Left lung (tissue), 10 donors: Measurements from ENCODE around the gene GNB1L. TPM values are rescaled to one million over a fixed set of nuclear protein-coding genes. Genes with fewer than 3 reads are reported as not detected.
"Not testable (repeated sequence)": the region's sequence is repeated elsewhere in the genome, so short reads cannot be mapped to it uniquely, and the experiment has no call there.

Source experiments
- ATAC-seq: fragments of 200-7000 bp; cut with Tn5 transposase; one replicate; pipeline ENCODE4 v1.9.1; 2020; ENCODE audit warnings: moderate library complexity
- DNase-seq, 4 donors: peaks; one replicate each; pipeline ENCODE4 v3.0.0-alpha.2; 2013 to 2020
- H3K27ac ChIP-seq, 2 donors: fragments of 200-600 bp; sonication (generic) in 1 of 2; one replicate each; pipeline versions ENCODE4 v1.5.0 to v1.8.0; 2020 to 2021
- H3K27me3 ChIP-seq, 2 donors: fragments of 200-600 bp; sonication (generic) in 1 of 2; one replicate each; pipeline versions ENCODE4 v1.5.0 to v1.8.0; 2020 to 2021
- H3K36me3 ChIP-seq, 2 donors: fragments of 200-600 bp; sonication (generic) in 1 of 2; one replicate each; pipeline versions ENCODE4 v1.5.0 to v1.8.0; 2020 to 2021
- H3K4me1 ChIP-seq, 2 donors: fragments of 200-600 bp; one replicate each; pipeline ENCODE4 v1.8.0; 2021
- H3K4me3 ChIP-seq, 2 donors: fragments of 200-600 bp; sonication (generic) in 1 of 2; one replicate each; pipeline versions ENCODE4 v1.5.0 to v1.8.0; 2020 to 2021; ENCODE audit warnings: mild to moderate bottlenecking in 1 of 2
- H3K9me3 ChIP-seq, 2 donors: fragments of 200-600 bp; sonication (generic) in 1 of 2; one replicate each; pipeline versions ENCODE4 v1.5.0 to v1.8.0; 2020 to 2021
- intact Hi-C, 2 donors: fragments of 100-400 bp; cut with DNase I; formaldehyde crosslinking; loops; one replicate each; pipeline versions ENCODE4 v1.11.2 to v1.14.2; 2022
- polyA plus RNA-seq, 6 donors: library from polyadenylated mRNA; unstranded; fragments of 120-200 nt; gene quantifications; one replicate each; pipeline ENCODE4 v1.2.1, GENCODE V29; 2013; ENCODE audit not compliant: insufficient read length in 6 of 6
- total RNA-seq, 2 donors: library from RNA; stranded (reverse); fragmentation: NEBNext Ultra II Directional; extraction: Animal tissue kit (Norgen Biotek cat#: 25700); gene quantifications; one replicate each; pipeline ENCODE4 v1.2.1, GENCODE V29; 2021
- TF ChIP-seq, protein P1 (sequence below), 2 donors: fragments of 200-600 bp; sonication (generic) in 1 of 2; IDR thresholded peaks; one replicate each; pipeline versions ENCODE4 v1.5.0 to v1.8.0; 2021; ENCODE audit warnings: antibody characterized with exemption in 2 of 2
- donor health status: DM: no; HTN: yes; CAD: no.
- donor health status: DM: no; HTN: no; CAD: no.

The GNB1L gene
- total and polyA plus RNA-seq, 8 donors: 4.3 to 7.9 (median 5.5) TPM

DNA sequence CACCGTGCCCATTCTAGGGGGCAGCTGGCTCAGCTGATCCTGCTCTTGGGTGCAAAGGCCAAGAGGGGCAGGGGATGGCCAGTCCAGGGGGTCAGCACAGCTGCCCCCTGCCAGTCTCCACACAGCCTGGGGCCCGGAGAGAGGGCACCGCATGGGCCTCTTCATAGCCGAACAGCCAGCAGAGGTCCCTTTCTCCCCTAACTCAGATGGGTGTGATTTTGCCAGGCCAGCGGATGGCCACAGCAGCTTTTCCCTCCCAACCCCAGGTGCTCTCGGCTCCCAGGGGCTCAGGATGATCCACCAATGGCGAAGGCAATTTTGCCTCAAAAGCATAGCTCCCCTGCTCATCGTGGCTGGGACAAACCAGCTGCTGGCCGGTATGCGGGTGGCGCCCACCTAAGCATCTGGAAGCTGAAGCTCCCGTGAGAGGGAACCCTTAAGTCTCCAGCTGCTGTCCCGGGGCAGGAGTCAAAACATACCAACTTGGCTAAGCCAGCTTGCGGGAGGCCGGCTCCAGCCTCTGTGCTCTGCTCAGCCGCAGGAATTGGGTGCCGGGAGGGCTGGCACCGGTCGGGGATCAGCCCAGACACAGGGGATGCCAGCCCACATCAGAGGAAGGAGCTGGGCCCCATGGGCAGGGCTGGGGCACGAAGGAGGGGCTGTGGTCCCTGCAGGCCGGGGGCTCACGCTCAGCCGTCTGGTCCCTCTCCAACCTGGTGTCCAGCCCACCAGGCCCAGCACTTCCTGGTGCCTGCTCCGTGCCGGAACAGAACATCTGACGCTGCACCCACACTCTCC lies 30.5 kb upstream of the GNB1L start:
- Histone ChIP-seq H3K4me3 (no peak overlapping the region), H3K4me1 (peaks cover 13 to 43% of the 10 kb centered on the region in 2 donors), H3K36me3 (peaks cover 0 to 9% of the 10 kb centered on the region in 2 donors), H3K27me3 (no peaks in the 10 kb centered on the region), H3K9me3 (no peaks in the 10 kb centered on the region), H3K27ac (no peak overlapping the region)
- DNase-seq: peak in 1 of 4 donors; percentile 71
- TF ChIP-seq, protein P1, sequence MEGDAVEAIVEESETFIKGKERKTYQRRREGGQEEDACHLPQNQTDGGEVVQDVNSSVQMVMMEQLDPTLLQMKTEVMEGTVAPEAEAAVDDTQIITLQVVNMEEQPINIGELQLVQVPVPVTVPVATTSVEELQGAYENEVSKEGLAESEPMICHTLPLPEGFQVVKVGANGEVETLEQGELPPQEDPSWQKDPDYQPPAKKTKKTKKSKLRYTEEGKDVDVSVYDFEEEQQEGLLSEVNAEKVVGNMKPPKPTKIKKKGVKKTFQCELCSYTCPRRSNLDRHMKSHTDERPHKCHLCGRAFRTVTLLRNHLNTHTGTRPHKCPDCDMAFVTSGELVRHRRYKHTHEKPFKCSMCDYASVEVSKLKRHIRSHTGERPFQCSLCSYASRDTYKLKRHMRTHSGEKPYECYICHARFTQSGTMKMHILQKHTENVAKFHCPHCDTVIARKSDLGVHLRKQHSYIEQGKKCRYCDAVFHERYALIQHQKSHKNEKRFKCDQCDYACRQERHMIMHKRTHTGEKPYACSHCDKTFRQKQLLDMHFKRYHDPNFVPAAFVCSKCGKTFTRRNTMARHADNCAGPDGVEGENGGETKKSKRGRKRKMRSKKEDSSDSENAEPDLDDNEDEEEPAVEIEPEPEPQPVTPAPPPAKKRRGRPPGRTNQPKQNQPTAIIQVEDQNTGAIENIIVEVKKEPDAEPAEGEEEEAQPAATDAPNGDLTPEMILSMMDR (IDR thresholded peaks at IDR 0.05): no peak
- ATAC-seq: no peak
- intact Hi-C loops: no loop called here

GRCh38 chr22:19884161-19884953 lies 29.7 kb upstream of the GNB1L start:
- ATAC-seq (no peak), DNase-seq (peak in 2 of 4 donors; percentile 16 to 50)
- Histone ChIP-seq H3K27me3 (no peaks in the 10 kb centered on the region), H3K4me1 (peaks cover 13 to 46% of the 10 kb centered on the region in 2 donors), H3K9me3 (no peaks in the 10 kb centered on the region), H3K4me3 (no peak overlapping the region), H3K36me3 (peaks cover 0 to 9% of the 10 kb centered on the region in 2 donors), H3K27ac (no peak overlapping the region)
- TF ChIP-seq, protein P1 (IDR thresholded peaks at IDR 0.05): no peak
- intact Hi-C loops: no loop called here

DNA sequence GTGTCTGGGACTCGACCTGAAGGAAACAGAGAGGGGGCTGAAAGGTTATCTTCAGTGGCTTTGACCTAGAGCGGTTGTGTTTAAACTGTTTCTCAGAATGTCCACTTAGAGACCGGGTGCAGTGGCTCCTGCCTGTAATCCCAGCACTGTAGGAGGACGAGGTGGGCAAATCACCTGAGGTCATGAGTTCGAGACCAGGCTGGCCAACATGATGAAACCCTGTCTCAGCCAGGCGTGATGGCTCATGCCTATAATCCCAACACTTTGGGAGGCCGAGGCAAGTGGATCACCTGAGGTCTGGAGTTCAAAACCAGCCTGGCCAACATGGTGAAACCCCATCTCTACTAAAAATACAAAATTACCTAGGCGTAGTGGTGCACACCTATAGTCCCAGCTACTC lies 28.8 kb upstream of the GNB1L start:
- H3K9me3 ChIP-seq, intact Hi-C loops: not testable (repeated sequence)

DNA sequence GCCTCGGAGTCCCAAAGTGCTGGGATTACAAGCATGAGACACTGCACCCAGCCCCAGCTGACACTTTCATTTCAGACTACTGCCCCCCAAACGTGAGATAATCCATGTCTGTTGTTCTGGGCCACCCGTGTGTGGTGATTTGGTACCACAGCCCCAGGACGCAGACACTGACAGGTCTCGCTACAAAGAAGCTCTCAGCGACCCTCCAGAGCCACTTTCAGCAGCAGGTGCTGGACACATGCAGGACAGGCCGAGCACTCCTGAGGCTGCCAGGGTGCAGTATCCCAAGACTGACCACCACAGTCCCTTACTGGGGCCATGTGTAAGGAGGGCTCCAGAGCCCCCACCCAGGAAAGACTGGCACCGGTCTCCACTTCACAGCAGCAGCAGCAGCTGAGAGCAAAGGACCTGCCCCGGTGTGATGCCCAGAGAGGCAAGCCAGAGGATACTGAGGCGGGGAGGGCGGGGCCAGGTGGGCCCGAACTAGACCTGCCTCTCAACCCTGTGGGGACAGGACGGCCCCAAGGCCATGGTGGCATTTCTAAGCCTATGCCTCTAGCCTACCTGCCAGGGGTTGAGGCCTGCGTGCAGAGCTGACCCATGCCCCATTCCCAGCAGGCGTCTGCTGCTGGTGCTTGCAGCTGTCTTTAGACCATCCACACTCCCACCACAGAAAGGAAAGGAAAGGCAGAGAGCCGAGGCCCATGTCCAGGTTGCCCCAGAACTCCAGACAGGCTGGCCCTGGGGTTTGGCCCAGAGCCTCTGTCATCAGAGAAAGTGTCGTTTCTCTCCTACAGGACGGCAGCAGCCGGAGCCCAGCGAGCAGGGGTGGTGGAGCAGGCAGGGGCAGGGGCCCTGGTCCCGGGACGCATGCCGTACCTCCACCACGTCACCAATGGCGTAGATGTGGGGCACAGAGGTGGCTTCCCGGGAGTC lies 28.0 kb upstream of the GNB1L start:
- H3K4me1 ChIP-seq: peaks cover 13 to 43% of the 10 kb centered on the region in 2 donors
- TF ChIP-seq, protein P1 (IDR thresholded peaks at IDR 0.05): no peak
- no peak overlapping the region for H3K27ac ChIP-seq

More for the DNA sequence above, 28.8 kb upstream of the GNB1L start:
- H3K27me3 ChIP-seq, ATAC-seq, H3K4me3 ChIP-seq, H3K27ac ChIP-seq: not testable (repeated sequence)
- DNase-seq: peak in 1 of 4 donors; percentile 6
- Histone ChIP-seq H3K4me1 (peaks cover 13 to 46% of the 10 kb centered on the region in 2 donors), H3K36me3 (peaks cover 0 to 13% of the 10 kb centered on the region in 2 donors)

More for the DNA sequence above, 28.0 kb upstream of the GNB1L start:
- peak in 2 of 4 donors; percentile 30 to 68 for DNase-seq
- Histone ChIP-seq H3K27me3 (no peaks in the 10 kb centered on the region), H3K36me3 (peaks cover 0 to 20% of the 10 kb centered on the region in 2 donors), H3K4me3 (no peak overlapping the region), H3K9me3 (no peaks in the 10 kb centered on the region)
- intact Hi-C loops: no loop called here
- ATAC-seq: no peak
